ENCODE measurements around the gene ZNF385C. TPM values are rescaled to one million over a fixed set of nuclear protein-coding genes. Genes with fewer than 3 reads are reported as not detected.

The ZNF385C gene
- total and polyA plus RNA-seq, 11 donors = 0.06 to 0.38 (median 0.19) TPM; not detected in 3

DNA sequence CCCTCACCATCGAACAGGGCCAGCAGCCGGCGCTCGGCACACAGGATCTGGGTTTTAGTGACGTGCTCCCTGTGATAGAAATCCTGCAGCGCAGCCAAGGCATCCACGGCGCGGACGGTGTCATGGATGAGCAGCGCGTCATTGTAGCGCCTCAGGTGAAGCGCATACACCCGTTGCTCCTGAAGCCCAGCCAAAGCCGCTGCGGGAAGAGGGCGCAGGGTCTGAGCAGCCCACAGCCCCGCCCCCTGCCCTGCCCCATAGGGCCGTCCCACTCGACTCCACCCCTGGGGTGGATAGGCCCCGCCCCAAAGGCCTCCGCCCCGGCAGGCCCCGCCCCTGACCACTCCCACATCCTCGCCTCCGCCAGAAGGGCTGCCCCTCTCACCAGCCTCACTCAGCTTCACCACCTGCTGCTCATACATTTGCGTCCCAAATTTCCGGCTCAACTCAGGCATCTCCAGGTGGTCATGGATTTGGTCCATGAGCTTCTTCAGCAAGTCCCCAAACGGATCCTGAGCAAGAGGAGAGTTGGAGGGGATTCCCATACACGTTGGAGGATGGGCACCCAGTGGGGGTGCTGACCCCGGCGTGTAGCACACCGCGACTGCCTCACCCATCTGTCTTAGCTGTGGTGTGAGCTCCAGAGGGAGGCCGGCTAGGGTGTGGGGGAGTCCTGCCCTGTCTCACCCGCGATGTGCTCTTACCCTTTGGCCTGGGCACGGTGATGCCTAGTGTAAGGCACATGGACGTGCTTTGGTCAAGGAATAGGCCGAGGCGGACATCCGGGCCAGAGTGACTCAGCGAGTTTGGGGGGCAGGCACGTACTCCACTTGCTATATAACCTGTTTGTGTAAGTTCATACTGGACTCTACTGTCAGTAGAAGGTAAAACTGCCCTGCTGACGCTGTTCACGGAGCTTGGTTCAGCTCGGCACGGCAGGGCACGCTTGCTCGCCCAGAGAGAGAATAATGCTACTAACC lies 9.6 kb upstream of the ZNF385C start:
- ATAC-seq = peak; percentile 22 to 86 (median 77)
- intact Hi-C loops (cut with DNase I) = no loop called here
- Histone ChIP-seq H3K27me3 (no peaks in the 10 kb centered on the region), H3K4me1 (peaks cover 0 to 24% (median 12%) of the 10 kb centered on the region in 12 donors), H3K9me3 (no peaks in the 10 kb centered on the region), H3K27ac (no peak overlapping the region), H3K4me3 (peak overlapping the region in 9 of 12 donors; percentile 9 to 53 (median 24)), H3K36me3 (peaks cover 0 to 71% (median 5%) of the 10 kb centered on the region in 9 donors)
- WGBS, 4 donors = 46 to 78% (median 60%) methylated on average over 32 to 51 of the region's 51 CpGs
- TF ChIP-seq POLR2A (IDR thresholded peaks at IDR 0.05) = no peak
- TF ChIP-seq, protein P1, sequence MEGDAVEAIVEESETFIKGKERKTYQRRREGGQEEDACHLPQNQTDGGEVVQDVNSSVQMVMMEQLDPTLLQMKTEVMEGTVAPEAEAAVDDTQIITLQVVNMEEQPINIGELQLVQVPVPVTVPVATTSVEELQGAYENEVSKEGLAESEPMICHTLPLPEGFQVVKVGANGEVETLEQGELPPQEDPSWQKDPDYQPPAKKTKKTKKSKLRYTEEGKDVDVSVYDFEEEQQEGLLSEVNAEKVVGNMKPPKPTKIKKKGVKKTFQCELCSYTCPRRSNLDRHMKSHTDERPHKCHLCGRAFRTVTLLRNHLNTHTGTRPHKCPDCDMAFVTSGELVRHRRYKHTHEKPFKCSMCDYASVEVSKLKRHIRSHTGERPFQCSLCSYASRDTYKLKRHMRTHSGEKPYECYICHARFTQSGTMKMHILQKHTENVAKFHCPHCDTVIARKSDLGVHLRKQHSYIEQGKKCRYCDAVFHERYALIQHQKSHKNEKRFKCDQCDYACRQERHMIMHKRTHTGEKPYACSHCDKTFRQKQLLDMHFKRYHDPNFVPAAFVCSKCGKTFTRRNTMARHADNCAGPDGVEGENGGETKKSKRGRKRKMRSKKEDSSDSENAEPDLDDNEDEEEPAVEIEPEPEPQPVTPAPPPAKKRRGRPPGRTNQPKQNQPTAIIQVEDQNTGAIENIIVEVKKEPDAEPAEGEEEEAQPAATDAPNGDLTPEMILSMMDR (IDR thresholded peaks at IDR 0.05) = no peak
- peak; percentile 54 to 92 (median 79) for DNase-seq

DNA sequence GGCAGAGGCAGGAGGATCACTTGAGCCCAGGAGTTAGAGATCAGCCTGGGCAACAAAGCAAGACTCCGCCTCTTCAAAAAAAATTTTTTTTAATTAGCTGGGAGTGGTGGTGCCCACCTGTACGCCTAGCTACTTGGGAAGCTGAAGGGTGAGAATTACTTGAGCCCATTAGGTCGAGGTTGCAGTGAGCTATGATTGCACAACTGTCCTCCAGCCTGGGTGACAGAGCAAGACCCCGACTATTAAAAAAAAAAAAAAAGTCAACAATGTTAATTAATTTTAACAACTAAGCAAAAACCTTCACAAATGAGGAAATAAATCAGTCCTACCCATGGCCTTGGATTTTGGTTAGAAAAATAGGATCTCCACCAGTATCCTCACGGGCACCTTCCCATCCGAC lies 8.9 kb upstream of the ZNF385C start:
- Histone ChIP-seq H3K4me3 (peak overlapping the region in 7 of 12 donors; percentile 22 to 53 (median 29)), H3K36me3 (peaks cover 0 to 72% (median 5%) of the 10 kb centered on the region in 9 donors), H3K27ac (no peak overlapping the region), H3K9me3 (no peaks in the 10 kb centered on the region), H3K4me1 (peaks cover 0 to 21% (median 9%) of the 10 kb centered on the region in 12 donors), H3K27me3 (no peaks in the 10 kb centered on the region)
- intact Hi-C loops (cut with DNase I) = no loop called here
- 72 to 82% (median 78%) methylated on average over 6 of the region's 6 CpGs for WGBS, 4 donors
- DNase-seq = no peak
- no peak for ATAC-seq
- TF ChIP-seq, protein P1 (IDR thresholded peaks at IDR 0.05) = no peak
- TF ChIP-seq POLR2A (IDR thresholded peaks at IDR 0.05) = no peak

DNA sequence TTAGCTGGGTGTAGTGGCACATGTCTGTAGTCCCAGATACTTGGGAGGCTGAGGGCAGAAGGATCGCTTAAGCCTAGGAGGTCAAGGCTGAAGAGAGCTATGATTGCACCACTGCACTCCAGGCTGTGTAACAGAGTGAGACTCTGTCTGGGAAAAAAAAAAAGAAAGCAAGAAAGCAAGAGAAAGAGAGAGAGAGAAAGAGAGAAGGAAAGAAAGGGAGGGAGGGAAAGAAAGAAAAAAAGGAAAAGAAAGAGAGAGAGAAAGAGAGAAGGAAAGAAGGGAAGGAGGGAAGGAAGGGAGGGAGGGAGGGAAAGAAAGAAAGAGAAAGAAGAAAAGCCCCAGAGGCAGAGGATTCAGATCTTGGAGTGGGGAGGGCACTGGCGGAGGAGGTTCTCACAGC lies 7.7 kb upstream of the ZNF385C start:
- Histone ChIP-seq H3K27ac (no peak overlapping the region), H3K36me3 (peaks cover 0 to 72% (median 5%) of the 10 kb centered on the region in 9 donors), H3K4me3 (no peak overlapping the region), H3K4me1 (peaks cover 0 to 10% (median under 1%) of the 10 kb centered on the region in 12 donors), H3K27me3 (no peaks in the 10 kb centered on the region), H3K9me3 (no peaks in the 10 kb centered on the region)
- intact Hi-C loops (cut with DNase I) = no loop called here
- no peak for DNase-seq
- no peak for TF ChIP-seq POLR2A (IDR thresholded peaks at IDR 0.05)
- TF ChIP-seq, protein P1 (IDR thresholded peaks at IDR 0.05) = no peak
- no peak for ATAC-seq
- 86 to 96% (median 94%) methylated on average over 2 of the region's 2 CpGs for WGBS, 4 donors

DNA sequence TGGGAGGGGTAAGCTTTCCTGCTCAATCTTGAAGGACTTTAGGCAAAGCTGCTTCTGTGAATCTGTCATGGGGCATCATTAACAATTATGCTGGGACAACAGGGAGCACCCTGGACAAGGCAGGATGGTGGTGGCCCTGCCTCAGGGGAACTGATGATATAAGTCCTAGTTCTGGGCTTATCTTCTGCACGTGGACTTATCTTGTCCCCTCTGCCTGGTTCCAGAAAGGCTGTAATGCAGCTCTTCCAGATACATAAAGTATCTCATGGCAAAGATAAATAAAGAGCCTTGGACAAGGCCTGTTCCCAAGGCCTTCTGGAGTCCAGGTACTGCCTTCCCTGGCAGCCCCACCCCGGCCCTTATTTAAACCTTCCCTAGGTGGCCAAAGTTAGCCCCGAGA lies 6.0 kb upstream of the ZNF385C start:
- Histone ChIP-seq H3K4me3 (no peak overlapping the region), H3K9me3 (no peaks in the 10 kb centered on the region), H3K4me1 (peaks cover 0 to 9% (median 0%) of the 10 kb centered on the region in 12 donors), H3K27me3 (no peaks in the 10 kb centered on the region), H3K27ac (no peak overlapping the region), H3K36me3 (peaks cover 0 to 60% (median 5%) of the 10 kb centered on the region in 9 donors)
- 68 to 72% (median 72%) methylated on average over 3 of the region's 3 CpGs for WGBS, 4 donors
- intact Hi-C loops (cut with DNase I) = loop anchor here in 6 of 10 donors (5.0 kb wide), 4 partner anchors 37 to 142 kb away; partner anchors contain the start of gene CNP (in 1 of the 6)
- DNase-seq = no peak
- TF ChIP-seq, protein P1 (IDR thresholded peaks at IDR 0.05) = no peak
- TF ChIP-seq POLR2A (IDR thresholded peaks at IDR 0.05) = no peak
- no peak for ATAC-seq

All from heart left ventricle (tissue), 16 donors.